HG03460 (cell line): ENCODE results near the gene BAZ2B.

Experiments used
- ATAC-seq: cut with Tn5 transposase; IDR thresholded peaks from one replicate; pipeline ENCODE4 v1.9.1; 2021; ENCODE audit not compliant: unreplicated experiment

BAZ2B gene

GRCh38 chr2:159615367-159616285 lies 722 bp downstream of the BAZ2B start:
- ATAC-seq = peak; percentile 69

DNA sequence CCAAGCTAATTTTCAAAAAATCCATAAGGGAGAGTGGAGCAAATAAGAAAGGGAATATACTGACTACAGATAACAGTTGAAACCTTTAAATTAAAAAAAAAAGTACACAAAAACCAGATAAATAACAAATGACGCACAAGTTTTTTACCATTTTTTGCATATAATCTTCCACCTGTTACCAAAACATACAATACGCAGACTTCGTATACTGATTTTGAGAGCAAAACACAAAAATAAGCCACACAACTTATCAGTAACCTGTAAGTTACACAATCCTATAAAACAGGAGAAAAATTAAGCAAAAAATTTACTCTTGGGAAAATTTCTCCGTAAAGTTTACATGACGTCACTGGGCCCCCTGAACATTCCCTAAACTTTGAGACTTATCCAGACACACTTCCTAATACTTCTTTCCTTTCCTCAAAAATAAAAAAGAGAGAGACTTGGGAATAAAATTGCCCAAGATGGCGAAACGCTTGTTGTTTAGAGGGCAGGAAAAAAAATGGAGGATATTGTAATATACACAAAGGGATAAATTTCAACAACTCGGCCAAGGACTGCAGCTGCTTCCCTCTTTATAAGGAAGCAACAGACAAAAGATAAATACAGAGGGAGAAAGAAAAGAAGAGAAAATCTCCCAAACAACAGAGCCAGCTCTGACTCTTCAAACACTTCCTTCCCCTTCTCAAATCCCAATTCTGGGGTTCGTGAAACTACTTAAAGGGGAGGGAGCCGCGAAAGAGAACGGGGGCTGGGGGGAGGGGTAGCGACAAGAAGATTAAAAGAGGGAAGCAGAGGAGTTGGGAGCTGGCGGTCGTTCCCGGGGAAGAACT lies 1.6 kb downstream of the BAZ2B start:
- peak; percentile 23 for ATAC-seq

DNA sequence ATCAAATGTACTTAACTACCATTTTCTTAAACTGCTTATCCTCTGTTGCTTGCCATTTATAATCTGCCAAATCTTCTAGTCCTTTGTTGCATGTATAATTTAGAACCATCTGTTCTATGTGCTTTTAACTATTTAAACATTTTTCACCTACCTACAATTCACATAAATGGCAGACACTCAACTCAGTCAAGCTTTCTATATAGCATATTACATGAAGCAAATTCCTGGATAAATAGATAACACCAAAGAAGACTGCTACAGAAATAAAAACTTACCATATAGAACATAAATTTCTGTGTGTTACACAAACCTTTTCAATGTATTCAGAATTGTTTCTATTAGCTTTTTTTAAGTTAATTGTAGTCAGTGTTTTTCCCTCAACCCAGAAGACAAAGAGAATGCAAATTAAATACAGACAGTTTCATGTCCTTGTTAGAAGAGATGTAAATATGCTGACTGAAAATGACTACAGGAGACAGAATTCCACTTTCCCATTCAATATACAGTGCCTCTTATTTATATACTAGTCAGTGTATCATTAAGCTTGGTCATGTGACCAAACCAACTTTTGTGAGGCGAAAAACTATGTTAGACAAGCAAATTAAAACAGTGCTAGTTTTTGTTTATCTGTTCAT lies 2.6 kb downstream of the BAZ2B start:
- no peak for ATAC-seq

DNA sequence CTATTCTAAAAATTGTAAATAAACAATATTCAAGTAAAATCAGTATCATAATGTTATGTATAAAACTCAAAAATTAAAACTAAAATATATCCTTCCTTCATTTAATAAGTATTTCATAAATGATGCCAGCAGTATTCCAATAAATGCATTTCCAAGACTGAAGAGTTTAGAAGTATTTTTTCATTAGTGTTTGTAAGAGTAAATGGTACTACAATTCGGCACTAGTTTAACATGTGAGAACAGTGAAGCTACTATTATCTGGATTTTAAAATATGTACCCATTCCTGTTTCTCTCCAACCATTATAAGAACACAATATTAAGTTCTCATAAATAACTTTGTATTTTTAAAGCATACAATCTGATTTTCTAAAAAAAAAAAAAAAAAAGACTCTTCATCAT lies 3.3 kb downstream of the BAZ2B start:
- ATAC-seq = no peak

DNA sequence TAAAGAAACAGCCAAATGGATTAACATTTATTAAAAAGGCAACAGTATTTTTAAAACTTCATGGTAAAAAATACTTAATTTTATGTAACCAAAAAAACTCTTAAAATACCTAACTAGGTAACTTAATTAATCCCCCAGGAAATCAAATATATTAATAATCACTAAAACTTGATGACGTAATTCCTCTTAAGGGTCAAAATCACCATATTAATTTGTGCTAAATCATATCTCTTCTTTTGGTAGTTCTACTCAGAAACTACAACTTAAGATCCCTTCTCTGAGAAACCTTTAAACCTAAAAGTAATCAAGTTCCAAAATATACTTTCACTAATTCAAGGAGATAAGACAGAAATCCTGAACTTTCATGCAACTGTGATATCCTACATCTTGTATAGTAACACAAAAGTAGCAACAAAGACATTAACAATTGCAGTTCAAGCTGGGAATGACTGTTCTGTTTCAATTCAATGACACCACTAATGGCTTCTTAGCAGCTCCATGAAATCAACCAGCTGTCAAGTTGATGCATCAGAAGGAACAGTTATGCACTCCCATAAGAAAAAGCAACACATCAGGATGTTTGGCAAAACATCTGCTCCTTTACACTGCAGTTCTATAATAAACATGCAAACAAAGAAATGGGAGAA lies 4.0 kb downstream of the BAZ2B start:
- no peak for ATAC-seq

GRCh38 chr2:159609811-159610549 lies 6.4 kb downstream of the BAZ2B start:
- no peak for ATAC-seq

DNA sequence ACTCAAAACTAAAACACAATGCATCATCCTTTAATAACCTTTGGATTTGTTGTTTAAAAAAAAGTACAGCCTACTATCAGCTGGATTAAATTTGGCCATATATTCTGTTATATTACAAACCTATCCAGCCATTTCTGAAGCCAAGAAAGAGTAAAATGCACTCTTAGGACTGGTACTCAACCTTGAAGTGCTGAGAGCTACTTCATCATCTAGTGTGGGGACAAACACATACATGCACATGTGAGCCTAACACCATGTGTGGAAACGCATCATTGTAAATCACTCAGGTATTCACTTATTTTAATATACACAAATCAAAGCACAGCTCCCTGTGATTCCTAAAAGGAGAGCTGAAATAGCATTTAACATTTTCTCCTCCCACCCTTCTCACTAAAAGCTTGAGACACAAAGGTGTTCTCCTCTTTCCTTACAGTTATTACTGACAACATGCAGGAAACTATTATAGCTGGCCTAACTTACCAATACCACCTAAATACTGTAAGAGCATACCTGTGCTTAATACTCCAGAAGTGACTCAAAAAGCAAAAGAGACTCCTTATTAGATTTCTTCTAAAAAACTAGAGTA lies 7.5 kb downstream of the BAZ2B start:
- no peak for ATAC-seq

- no peak for ATAC-seq
These were observed 8.2 kb downstream of the BAZ2B start for GRCh38 chr2:159608108-159608507.

GRCh38 chr2:159606287-159606686 lies 10.1 kb downstream of the BAZ2B start:
- ATAC-seq = no peak

DNA sequence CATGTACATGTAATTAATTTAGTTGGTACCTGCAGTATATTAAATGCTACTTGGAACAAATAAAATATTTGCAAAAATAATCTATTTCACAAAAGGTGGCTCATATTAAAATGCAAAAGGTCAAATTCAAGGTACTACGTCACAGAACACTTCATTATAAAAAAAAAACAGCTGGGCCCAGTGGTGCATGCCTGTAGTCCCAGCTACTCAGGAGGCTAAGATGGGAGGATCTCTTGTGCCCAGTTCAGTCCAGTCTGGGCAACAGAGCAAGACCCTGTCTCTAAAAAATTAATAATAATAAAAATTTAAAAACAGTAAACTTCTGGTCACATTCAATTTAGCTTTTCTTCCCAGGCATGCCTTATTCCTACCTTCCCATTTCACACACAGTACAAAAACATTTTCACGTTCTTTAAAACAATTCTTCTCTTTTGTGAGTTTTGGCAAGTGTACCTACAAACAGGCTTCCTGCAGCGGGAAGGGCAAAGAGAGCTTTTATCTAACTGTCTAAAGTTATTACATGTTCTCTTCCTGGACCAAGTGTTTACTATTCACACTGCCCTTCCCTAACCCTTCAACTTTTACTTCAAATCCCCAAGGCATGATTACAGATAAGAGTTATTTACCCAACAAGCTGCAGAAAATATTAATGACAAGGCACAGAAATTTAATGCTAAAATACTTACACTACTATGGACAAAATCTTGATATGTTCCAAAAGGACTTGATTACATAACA lies 10.7 kb downstream of the BAZ2B start:
- ATAC-seq = no peak

GRCh38 chr2:159604159-159604558 lies 12.2 kb downstream of the BAZ2B start:
- ATAC-seq = no peak

- ATAC-seq = no peak
These were observed 15.6 kb downstream of the BAZ2B start for GRCh38 chr2:159600752-159601151.

- ATAC-seq = no peak
These were observed 20.8 kb downstream of the BAZ2B start for GRCh38 chr2:159595410-159596046.

GRCh38 chr2:159592441-159592840 lies 23.9 kb downstream of the BAZ2B start:
- no peak for ATAC-seq

- no peak for ATAC-seq
These were observed 25.1 kb downstream of the BAZ2B start for GRCh38 chr2:159591221-159591620.

DNA sequence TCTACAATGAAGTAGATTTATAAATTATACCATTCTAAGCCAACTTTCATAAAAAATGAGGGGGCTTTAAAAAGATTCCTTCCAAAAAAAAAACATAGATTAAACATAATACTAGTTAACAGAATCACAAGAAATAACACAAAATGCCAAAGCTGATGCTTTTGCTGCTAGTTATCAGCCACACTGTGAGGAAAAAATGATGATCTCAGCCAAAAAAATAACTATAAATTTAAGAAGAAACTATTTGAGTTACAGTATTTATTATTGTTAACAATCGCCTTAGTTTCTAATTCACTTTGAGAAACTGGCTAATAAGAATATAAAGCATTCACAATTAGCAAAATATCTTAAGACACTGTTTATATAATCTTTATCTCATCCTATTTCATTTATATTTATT lies 27.1 kb downstream of the BAZ2B start:
- ATAC-seq = no peak

DNA sequence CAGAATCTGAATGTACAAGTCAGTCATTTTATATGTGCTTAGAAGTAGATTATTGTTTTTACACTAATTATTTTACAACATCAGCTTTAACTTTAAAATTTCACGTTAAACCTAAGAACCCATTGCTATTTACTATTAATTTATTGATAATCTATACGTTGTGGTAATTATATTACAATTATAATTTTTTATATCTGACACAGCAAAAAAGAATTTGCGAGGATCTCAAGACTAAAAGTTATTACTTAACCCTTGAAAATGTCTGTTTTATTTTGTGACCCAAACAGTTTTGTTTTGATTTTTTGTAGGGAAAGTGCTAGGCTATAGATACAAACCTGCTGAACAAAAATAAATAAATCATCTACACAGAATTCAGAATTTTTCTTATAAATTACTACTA lies 30.3 kb downstream of the BAZ2B start:
- no peak for ATAC-seq

DNA sequence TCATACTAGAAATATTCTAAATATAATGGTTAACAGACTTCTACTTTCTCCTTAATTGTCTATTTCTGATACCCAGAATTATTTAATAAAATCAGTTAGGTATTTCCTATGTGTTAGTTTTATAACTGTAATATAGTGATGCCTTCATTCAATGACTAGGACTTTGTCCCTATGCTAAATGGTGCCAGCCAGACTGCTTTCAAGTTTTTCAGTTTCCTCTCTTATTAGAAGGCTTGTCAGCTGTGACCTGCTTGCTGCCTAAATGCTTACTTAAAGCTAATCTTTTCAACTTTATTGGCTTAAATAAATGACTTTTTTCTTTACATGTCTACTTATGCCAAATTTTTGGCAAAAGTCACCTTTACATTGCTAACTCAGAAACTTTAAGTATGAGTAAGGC lies 30.7 kb downstream of the BAZ2B start:
- no peak for ATAC-seq

DNA sequence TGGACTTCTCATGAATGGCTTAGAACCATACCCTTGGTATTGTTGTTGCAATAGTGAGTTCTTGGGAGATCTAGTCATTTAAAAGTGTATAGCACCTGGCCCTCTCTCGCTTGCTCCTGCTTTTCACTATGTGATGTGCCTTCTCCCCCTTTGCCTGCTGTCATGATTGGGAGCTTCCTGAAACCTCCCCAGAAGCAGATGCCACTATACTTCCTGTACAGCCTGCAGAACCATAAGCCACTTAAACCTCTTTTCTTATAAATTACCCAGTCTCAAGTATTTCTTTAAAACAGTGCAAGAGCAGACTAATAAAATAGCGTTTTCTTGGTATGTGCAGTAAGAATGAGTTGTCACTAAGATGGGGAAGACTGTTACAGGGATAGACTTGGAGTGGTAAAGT lies 31.6 kb downstream of the BAZ2B start:
- no peak for ATAC-seq
